H1 (cell line): ENCODE results near the gene CFAP157.

Source experiments
- CTCF ChIP-seq, 3 experiments: IDR thresholded peaks; 1 replicate in 2 of 3; 2 replicates in 1 of 3; pipeline versions ENCODE4 v1.5.1 to v1.6.1; 2011; ENCODE audit warnings: low read length in 3 of 3, mild to moderate bottlenecking in 3 of 3, inconsistent platforms in 2 of 3, low read depth in 1 of 3, moderate library complexity in 1 of 3; ENCODE audit not compliant: insufficient read depth in 1 of 3; ENCODE audit errors: control extremely low read depth in 1 of 3
- MAX ChIP-seq: IDR thresholded peaks from 2 replicates; pipeline ENCODE4 v1.6.1; 2012; ENCODE audit warnings: inconsistent platforms
- USF2 ChIP-seq: IDR thresholded peaks from 2 replicates; pipeline ENCODE4 v1.6.1; 2011; ENCODE audit warnings: low read length, improper control_type of control experiment
- ZNF274 ChIP-seq: IDR thresholded peaks from 2 replicates; pipeline ENCODE4 v1.7.0; 2012; ENCODE audit warnings: low read length, borderline replicate concordance; ENCODE audit errors: extremely low read depth

GRCh38 chr9:127714020-127714750, 7.4 kb downstream of the CFAP157 start:
- TF ChIP-seq MAX (no peak), ZNF274 (no peak), CTCF (IDR thresholded peaks at IDR 0.05; ENCODE audit: control extremely low read depth in 1 of 3, insufficient read depth in 1 of 3, low read depth in 1 of 3, low read length in 3 of 3) (no peak), USF2 (no peak)
